Heart left ventricle (tissue), 16 donors: Measurements from ENCODE around the gene SLC37A1. TPM values are rescaled to one million over a fixed set of nuclear protein-coding genes. Genes with fewer than 3 reads are reported as not detected.

Experiments used
- ATAC-seq, 4 donors: fragments of 200-7000 bp; cut with Tn5 transposase; one replicate each; pipeline ENCODE4 v1.9.1; 2020 to 2022; ENCODE audit warnings: moderate library complexity in 4 of 4, mild to moderate bottlenecking in 3 of 4, moderate number of reproducible peaks in 1 of 4
- DNase-seq, 5 donors: peaks; one replicate each; pipeline ENCODE4 v3.0.0-alpha.2; 2020
- H3K27ac ChIP-seq, 12 donors: fragments of 200-600 bp; sonication (generic) in 4 of 12; one replicate each; pipeline versions ENCODE4 v1.5.0 to v1.8.0; 2016 to 2022; ENCODE audit warnings: mild to moderate bottlenecking in 2 of 12
- H3K27me3 ChIP-seq, 9 donors: fragments of 200-600 bp; sonication (generic) in 2 of 9; one replicate each; pipeline versions ENCODE4 v1.5.1 to v1.8.0; 2016 to 2022; ENCODE audit warnings: mild to moderate bottlenecking in 3 of 9
- H3K36me3 ChIP-seq, 9 donors: fragments of 200-600 bp; sonication (generic) in 2 of 9; one replicate each; pipeline versions ENCODE4 v1.5.0 to v1.8.0; 2018 to 2022; ENCODE audit warnings: mild to moderate bottlenecking in 2 of 9
- H3K4me1 ChIP-seq, 12 donors: fragments of 200-600 bp; sonication (generic) in 4 of 12; one replicate each; pipeline versions ENCODE4 v1.5.0 to v1.8.0; 2016 to 2022; ENCODE audit warnings: mild to moderate bottlenecking in 3 of 12
- H3K4me3 ChIP-seq, 12 donors: fragments of 200-600 bp; sonication (generic) in 4 of 12; one replicate each; pipeline versions ENCODE4 v1.5.0 to v1.8.0; 2017 to 2022; ENCODE audit warnings: mild to moderate bottlenecking in 9 of 12, moderate library complexity in 4 of 12
- H3K9me3 ChIP-seq, 12 donors: fragments of 200-600 bp; sonication (generic) in 4 of 12; one replicate each; pipeline versions ENCODE4 v1.5.0 to v1.8.0; 2016 to 2022; ENCODE audit warnings: mild to moderate bottlenecking in 1 of 12
- POLR2A ChIP-seq, 2 donors: fragments of 450-650 bp; IDR thresholded peaks; one replicate each; pipeline ENCODE4 v1.6.1; 2017; ENCODE audit warnings: antibody characterized with exemption in 2 of 2, mild to moderate bottlenecking in 2 of 2, moderate library complexity in 2 of 2
- WGBS, 4 donors: extraction: QIAGEN DNeasy Blood & Tissue Kit in 2 of 4; methylation state at CpG; one replicate each; pipeline versions ENCODE4 v1.1.5 to v1.1.7; 2013 to 2018; 5-methylcytosine and 5-hydroxymethylcytosine counted together
- intact Hi-C, 10 donors: fragments of 100-400 bp; cut with DNase I; formaldehyde crosslinking; loops; one replicate each; pipeline versions ENCODE4 v1.11.1 to v1.14.2; 2022
- polyA plus RNA-seq, 2 donors: library from polyadenylated mRNA; stranded (reverse); fragments of 200-250 nt; gene quantifications; one replicate each; pipeline ENCODE4 v1.2.3, GENCODE V29; 2013
- total RNA-seq, 9 donors: library from RNA; depleted of rRNA in 2 of 9; stranded (reverse); fragments of >200 nt in 2 of 9; fragmentation: NEBNext Ultra II Directional in 3 of 9; extraction: Animal tissue kit (Norgen Biotek cat#: 25700) in 3 of 9; gene quantifications; one replicate each; pipeline versions ENCODE4 v1.1.0 to v1.2.4, GENCODE V29; 2016 to 2023
- TF ChIP-seq, protein P1 (sequence below), 12 donors: fragments of 200-600 bp; sonication (generic) in 4 of 12; IDR thresholded peaks; one replicate each; pipeline versions ENCODE4 v1.5.0 to v1.8.0; 2018 to 2022; ENCODE audit warnings: antibody characterized with exemption in 12 of 12, mild to moderate bottlenecking in 5 of 12
- donor health status: ischemic (EF 13 %, LVEDD 7.1; RV severe dilation, severe dysfunction).
- donor health status: healthy with polysubstance abuse.
- donor health status: DM: no; HTN: yes; CAD: no.
- donor health status: DM: no; HTN: no; CAD: no.
- donor health status: ischemic (EF 25% LVEDD 6.9; RV normal size, moderate dysfunction).
- donor health status: ischemic (EF 25% LVEDD 5.7; RV mildly dilated, moderate dysfunction).
- donor health status: healthy.
- donor health status: DM: yes; HTN: yes; CAD: no.
- donor health status: ischemic (EF 35%, LVEDD 5.7; RV mildly dilated, moderate dysfunction).
- donor health status: nonischemic (EF 11% LVEDD 7.7; RV severe dilation, severe dysfunction).
- donor health status: DM: yes; HTN: yes; CAD: no.
- donor health status: PGD.
- donor health status: ischemic (EF 29% LVEDD 5.4; RV normal size, mild dysfunction).
- donor health status: nonischemic (EF 23%, LVEDD 6.1; RV moderate dilation, normal function).

The SLC37A1 gene
- total and polyA plus RNA-seq, 11 donors: 2.2 to 13.0 (median 3.8) TPM

DNA sequence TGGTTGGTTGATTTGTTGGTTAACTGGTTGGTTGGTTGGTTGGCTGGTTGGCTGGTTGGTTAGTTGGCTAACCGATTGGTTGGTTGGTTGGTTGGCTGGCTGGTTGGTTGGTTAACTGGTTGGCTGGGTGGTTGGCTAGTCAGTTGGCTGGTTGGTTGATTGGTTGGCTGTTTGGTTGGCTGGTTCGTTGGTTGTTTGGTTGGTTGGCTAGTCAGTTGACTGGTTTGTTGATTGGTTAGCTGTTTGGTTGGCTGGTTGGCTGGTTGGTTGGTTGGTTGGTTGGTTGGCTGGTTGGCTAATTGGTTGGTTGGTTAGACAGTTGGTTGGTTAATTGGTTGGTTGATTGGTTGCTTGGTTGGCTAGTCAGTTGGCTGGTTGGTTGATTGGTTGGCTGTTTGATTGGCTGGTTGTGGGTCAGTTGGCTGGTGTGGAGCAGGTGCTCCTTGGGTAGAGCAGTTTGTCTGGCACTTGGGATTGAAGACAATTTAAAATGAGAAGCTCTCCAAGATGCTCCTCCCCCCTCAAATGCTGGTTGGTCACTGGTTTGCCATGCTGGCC is 24.6 kb upstream of the SLC37A1 start:
- intact Hi-C loops: loop anchor here in 1 of 10 donors (10.0 kb wide), 1 partner anchor 226 kb away; no protein-coding TSS in a partner anchor
- Histone ChIP-seq H3K4me1 (no peaks in the 10 kb centered on the region), H3K9me3 (no peaks in the 10 kb centered on the region), H3K4me3 (no peak overlapping the region), H3K36me3 (no peaks in the 10 kb centered on the region), H3K27ac (no peak overlapping the region), H3K27me3 (peaks cover 0 to 11% (median 0%) of the 10 kb centered on the region in 9 donors)
- ATAC-seq (no peak), DNase-seq (no peak)
- WGBS, 4 donors: 56 to 76% (median 68%) methylated on average over 2 of the region's 2 CpGs
- no peak for TF ChIP-seq POLR2A (IDR thresholded peaks at IDR 0.05)
- TF ChIP-seq, protein P1, sequence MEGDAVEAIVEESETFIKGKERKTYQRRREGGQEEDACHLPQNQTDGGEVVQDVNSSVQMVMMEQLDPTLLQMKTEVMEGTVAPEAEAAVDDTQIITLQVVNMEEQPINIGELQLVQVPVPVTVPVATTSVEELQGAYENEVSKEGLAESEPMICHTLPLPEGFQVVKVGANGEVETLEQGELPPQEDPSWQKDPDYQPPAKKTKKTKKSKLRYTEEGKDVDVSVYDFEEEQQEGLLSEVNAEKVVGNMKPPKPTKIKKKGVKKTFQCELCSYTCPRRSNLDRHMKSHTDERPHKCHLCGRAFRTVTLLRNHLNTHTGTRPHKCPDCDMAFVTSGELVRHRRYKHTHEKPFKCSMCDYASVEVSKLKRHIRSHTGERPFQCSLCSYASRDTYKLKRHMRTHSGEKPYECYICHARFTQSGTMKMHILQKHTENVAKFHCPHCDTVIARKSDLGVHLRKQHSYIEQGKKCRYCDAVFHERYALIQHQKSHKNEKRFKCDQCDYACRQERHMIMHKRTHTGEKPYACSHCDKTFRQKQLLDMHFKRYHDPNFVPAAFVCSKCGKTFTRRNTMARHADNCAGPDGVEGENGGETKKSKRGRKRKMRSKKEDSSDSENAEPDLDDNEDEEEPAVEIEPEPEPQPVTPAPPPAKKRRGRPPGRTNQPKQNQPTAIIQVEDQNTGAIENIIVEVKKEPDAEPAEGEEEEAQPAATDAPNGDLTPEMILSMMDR (IDR thresholded peaks at IDR 0.05): no peak

DNA sequence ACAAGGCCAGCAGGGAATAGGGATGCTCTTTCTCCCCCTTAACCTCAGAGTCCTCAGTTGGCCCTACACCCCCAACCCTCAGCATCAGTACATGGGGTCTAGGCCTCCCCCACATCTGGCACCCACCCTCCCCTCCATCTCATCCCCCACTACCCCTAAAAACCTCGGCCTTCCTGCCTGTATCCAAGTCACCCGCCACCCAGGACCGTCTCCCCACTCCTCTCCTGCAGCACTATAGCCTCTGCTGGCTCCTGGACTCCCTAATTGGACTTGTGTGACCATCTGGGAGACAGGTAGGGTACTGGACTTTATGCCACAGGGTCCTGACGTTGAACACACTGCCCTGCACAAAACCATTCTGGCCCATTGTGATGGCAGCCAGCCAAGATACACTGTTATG is 23.7 kb upstream of the SLC37A1 start:
- Histone ChIP-seq H3K4me1 (no peaks in the 10 kb centered on the region), H3K9me3 (no peaks in the 10 kb centered on the region), H3K4me3 (no peak overlapping the region), H3K27me3 (peaks cover 0 to 11% (median 0%) of the 10 kb centered on the region in 9 donors), H3K36me3 (no peaks in the 10 kb centered on the region), H3K27ac (no peak overlapping the region)
- no peak for ATAC-seq
- 75 to 88% (median 79%) methylated on average over 4 of the region's 4 CpGs for WGBS, 4 donors
- TF ChIP-seq, protein P1 (IDR thresholded peaks at IDR 0.05): no peak
- TF ChIP-seq POLR2A (IDR thresholded peaks at IDR 0.05): no peak
- intact Hi-C loops: loop anchor here in 1 of 10 donors (10.0 kb wide), 1 partner anchor 225 kb away; no protein-coding TSS in a partner anchor
- no peak for DNase-seq

DNA sequence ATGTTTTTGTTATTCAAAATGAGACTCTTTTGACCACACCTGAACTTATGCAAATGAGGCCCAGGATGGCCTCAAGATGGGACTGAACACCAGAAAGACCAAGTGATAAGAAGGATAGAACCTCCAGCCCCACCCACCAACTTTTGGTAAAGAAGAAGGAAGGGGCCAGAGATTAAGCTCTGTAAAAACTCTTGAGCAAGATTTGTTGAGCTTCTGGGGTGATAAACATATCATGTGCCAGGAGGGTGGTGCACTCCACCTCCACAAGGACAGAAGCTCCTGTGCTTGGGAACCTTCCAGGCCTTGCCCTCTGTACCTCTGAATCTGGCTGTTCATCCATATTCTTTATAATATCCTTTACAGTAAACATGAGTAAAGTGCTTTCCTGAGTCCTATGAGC is 22.9 kb upstream of the SLC37A1 start:
- TF ChIP-seq, protein P1 (IDR thresholded peaks at IDR 0.05): no peak
- TF ChIP-seq POLR2A (IDR thresholded peaks at IDR 0.05): no peak
- intact Hi-C loops: no loop called here
- peaks cover 0 to 6% (median 0%) of the 10 kb centered on the region in 12 donors for H3K4me1 ChIP-seq
- no peak overlapping the region for H3K27ac ChIP-seq
- no peak overlapping the region for H3K4me3 ChIP-seq
- DNase-seq (no peak), ATAC-seq (no peak)
- peaks cover 0 to 11% (median 0%) of the 10 kb centered on the region in 9 donors for H3K27me3 ChIP-seq
- H3K9me3 ChIP-seq: no peaks in the 10 kb centered on the region
- H3K36me3 ChIP-seq: no peaks in the 10 kb centered on the region

DNA sequence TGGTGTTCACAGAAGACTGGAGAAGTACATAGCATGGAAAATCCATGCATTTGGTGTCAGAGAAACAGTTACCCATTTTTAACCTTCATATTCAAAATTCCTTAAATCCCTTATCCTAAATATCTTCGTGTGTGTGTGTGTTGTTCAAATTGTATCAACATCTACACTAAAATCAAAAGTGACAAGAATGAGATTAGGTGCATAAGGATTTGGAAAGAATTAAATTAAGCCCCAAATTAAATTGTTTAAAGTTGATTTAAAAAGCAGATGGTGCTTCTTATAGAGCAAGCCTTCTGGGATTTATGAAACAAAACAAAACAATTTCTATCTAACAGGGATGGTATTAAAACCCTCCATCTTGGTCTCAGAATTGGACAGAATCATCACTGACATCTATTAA is 22.3 kb upstream of the SLC37A1 start:
- H3K36me3 ChIP-seq: no peaks in the 10 kb centered on the region
- intact Hi-C loops: no loop called here
- 66 to 79% (median 71%) methylated on average over 1 of the region's 1 CpG for WGBS, 4 donors
- peaks cover 0 to 9% (median 0%) of the 10 kb centered on the region in 12 donors for H3K4me1 ChIP-seq
- no peak for ATAC-seq
- TF ChIP-seq POLR2A (IDR thresholded peaks at IDR 0.05): no peak
- TF ChIP-seq, protein P1 (IDR thresholded peaks at IDR 0.05): no peak
- H3K9me3 ChIP-seq: no peaks in the 10 kb centered on the region
- DNase-seq: no peak
- no peak overlapping the region for H3K27ac ChIP-seq
- no peak overlapping the region for H3K4me3 ChIP-seq
- H3K27me3 ChIP-seq: peaks cover 0 to 11% (median 0%) of the 10 kb centered on the region in 9 donors
